Lung (tissue), 12 donors: ENCODE results near the gene SCN5A. TPM values are rescaled to one million over a fixed set of nuclear protein-coding genes. Genes with fewer than 3 reads are reported as not detected.

Experiments used
- ATAC-seq: fragments of 200-7000 bp; cut with Tn5 transposase; one replicate; pipeline ENCODE4 v1.9.1; 2020; ENCODE audit warnings: moderate number of reproducible peaks; ENCODE audit not compliant: insufficient read depth, low FRiP score
- DNase-seq, 3 donors: peaks; one replicate each; pipeline ENCODE4 v3.0.0-alpha.2; 2013 to 2017
- H3K27ac ChIP-seq, 2 donors: one replicate each; pipeline ENCODE4 v1.5.1; 2013; ENCODE audit warnings: mild to moderate bottlenecking in 2 of 2, moderate library complexity in 2 of 2, control low read depth in 1 of 2, inconsistent platforms in 1 of 2, low read depth in 1 of 2, low read length in 1 of 2
- H3K27me3 ChIP-seq, 3 donors: one replicate each; pipeline ENCODE4 v1.5.1; 2013; ENCODE audit warnings: low read length in 2 of 3; ENCODE audit not compliant: control insufficient read depth in 3 of 3, insufficient read depth in 3 of 3
- H3K36me3 ChIP-seq, 4 donors: one replicate each; pipeline ENCODE4 v1.5.1; 2013; ENCODE audit warnings: low read length in 4 of 4, mild to moderate bottlenecking in 1 of 4, moderate library complexity in 1 of 4; ENCODE audit not compliant: control insufficient read depth in 4 of 4, insufficient read depth in 4 of 4
- H3K4me1 ChIP-seq, 5 donors: one replicate each; pipeline ENCODE4 v1.5.1; 2013; ENCODE audit warnings: low read length in 5 of 5, mild to moderate bottlenecking in 2 of 5, moderate library complexity in 1 of 5; ENCODE audit not compliant: control insufficient read depth in 5 of 5, insufficient read depth in 5 of 5
- H3K4me3 ChIP-seq: one replicate; pipeline ENCODE4 v1.5.1; 2013; ENCODE audit warnings: mild to moderate bottlenecking, control low read depth, moderate library complexity
- H3K9ac ChIP-seq, 2 donors: one replicate each; pipeline ENCODE4 v1.5.1; 2013; ENCODE audit warnings: low read length in 2 of 2, control low read depth in 1 of 2; ENCODE audit not compliant: insufficient read depth in 1 of 2
- H3K9me3 ChIP-seq, 4 donors: one replicate each; pipeline ENCODE4 v1.5.1; 2013; ENCODE audit warnings: low read length in 3 of 4, mild to moderate bottlenecking in 1 of 4, moderate library complexity in 1 of 4; ENCODE audit not compliant: control insufficient read depth in 4 of 4, insufficient read depth in 3 of 4
- WGBS, 2 donors: extraction: QIAGEN DNeasy Blood & Tissue Kit; methylation state at CpG; one replicate each; pipeline ENCODE4 v1.1.7; 2013; 5-methylcytosine and 5-hydroxymethylcytosine counted together
- polyA plus RNA-seq, 2 donors: library from polyadenylated mRNA; stranded (reverse); fragments of 200-250 nt; gene quantifications; one replicate each; pipeline ENCODE4 v1.2.1, GENCODE V29; 2013
- total RNA-seq, 2 donors: library from RNA; depleted of rRNA in 1 of 2; stranded (reverse); fragments of >200 nt in 1 of 2; gene quantifications; one replicate each; pipeline ENCODE4 v1.2.1, GENCODE V29; 2014 to 2021
- TF ChIP-seq, protein P1 (sequence below): IDR thresholded peaks from 2 replicates; pipeline ENCODE4 v1.5.1; 2012; ENCODE audit warnings: mild to moderate bottlenecking; ENCODE audit errors: control extremely low read depth, extremely low read depth
- donor health status: control.
- donor health status: control.
- donor health status: Bipolar disorder and iron deficiency.
- donor health status: healthy.
- donor health status: DM: yes; HTN: yes; CAD: no.

The SCN5A gene
- total and polyA plus RNA-seq, 4 donors, result 0.02 to 2.5 (median 0.37) TPM

DNA sequence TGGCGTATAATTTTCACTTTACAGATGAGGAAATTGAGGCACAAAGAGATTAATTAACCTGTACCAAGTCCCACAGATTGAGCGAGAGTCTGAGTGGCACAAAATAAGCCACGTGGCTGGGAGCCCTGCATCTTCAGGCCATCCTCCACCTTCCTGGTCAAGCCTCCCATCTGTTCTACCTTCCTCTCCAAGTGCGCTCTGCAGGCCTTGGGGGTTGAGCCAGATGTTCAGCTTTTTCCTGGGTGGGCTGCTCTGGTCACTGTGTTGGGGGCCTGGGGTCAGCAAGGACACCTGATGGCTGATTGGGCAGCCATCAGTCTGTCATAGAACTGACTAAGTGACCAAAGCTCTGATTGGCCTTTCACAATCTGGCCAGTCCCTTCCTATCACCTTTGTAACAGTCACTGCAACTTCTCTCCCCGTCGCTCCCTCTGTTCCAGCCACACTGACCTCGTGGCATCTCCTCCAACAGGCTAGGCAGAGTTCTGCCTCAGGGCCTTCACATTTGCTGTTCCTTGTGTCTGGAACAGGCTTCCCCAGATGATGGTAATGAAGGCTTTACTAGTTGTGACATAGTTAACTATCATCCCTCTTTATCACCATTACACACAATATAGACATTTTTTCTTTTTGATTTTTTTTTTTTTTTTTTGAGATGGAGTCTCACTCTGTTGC is 46.8 kb downstream of the SCN5A start:
- TF ChIP-seq, protein P1, sequence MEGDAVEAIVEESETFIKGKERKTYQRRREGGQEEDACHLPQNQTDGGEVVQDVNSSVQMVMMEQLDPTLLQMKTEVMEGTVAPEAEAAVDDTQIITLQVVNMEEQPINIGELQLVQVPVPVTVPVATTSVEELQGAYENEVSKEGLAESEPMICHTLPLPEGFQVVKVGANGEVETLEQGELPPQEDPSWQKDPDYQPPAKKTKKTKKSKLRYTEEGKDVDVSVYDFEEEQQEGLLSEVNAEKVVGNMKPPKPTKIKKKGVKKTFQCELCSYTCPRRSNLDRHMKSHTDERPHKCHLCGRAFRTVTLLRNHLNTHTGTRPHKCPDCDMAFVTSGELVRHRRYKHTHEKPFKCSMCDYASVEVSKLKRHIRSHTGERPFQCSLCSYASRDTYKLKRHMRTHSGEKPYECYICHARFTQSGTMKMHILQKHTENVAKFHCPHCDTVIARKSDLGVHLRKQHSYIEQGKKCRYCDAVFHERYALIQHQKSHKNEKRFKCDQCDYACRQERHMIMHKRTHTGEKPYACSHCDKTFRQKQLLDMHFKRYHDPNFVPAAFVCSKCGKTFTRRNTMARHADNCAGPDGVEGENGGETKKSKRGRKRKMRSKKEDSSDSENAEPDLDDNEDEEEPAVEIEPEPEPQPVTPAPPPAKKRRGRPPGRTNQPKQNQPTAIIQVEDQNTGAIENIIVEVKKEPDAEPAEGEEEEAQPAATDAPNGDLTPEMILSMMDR, result no peak
- no peak overlapping the region for H3K9ac ChIP-seq
- no peak overlapping the region for H3K27ac ChIP-seq
- no peak for ATAC-seq
- no peaks in the 10 kb centered on the region for H3K4me1 ChIP-seq
- H3K27me3 ChIP-seq, result no peaks in the 10 kb centered on the region
- H3K9me3 ChIP-seq, result peaks cover 0 to 3% (median 0%) of the 10 kb centered on the region in 4 donors
- peaks cover 0 to 5% (median 0%) of the 10 kb centered on the region in 4 donors for H3K36me3 ChIP-seq
- H3K4me3 ChIP-seq, result no peak overlapping the region
- no peak for DNase-seq
- WGBS, 2 donors, result 79 to 91% methylated on average over 7 of the region's 7 CpGs

DNA sequence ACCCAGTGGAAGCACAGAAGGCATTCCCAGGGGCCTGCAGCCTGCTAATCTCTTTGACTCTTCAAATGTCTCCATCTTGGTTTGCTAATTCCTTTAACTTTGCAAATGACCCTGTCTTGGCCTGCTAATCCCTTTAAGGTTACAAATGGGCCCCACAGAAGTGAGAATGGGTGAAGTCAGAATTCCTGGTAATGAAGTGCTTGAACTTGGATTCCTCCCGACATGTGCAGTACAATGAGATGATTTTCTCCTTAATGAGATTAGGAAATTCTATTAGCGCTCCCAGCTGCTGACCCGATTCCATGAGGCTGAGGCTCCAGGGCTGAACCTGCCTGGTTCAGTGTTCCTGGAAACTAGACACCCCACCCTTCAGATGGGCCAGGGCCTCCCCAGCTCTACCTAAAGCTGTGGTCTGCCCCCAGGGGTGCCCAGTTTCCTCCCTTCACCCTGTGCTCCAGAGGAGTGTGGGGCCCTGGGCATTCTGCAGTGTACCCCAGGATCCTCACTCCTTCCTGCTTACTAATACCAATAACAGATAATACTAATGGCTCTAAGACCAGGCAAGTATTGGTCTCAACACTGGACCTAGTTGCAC is 47.4 kb downstream of the SCN5A start:
- no peak overlapping the region for H3K9ac ChIP-seq
- ATAC-seq, result no peak
- peaks cover 0 to 7% (median 0%) of the 10 kb centered on the region in 4 donors for H3K36me3 ChIP-seq
- WGBS, 2 donors, result 83 to 85% methylated on average over 3 of the region's 3 CpGs
- H3K4me3 ChIP-seq, result no peak overlapping the region
- peak in 2 of 3 donors; percentile 18 to 26 for DNase-seq
- no peaks in the 10 kb centered on the region for H3K4me1 ChIP-seq
- peaks cover 0 to under 1% (median 0%) of the 10 kb centered on the region in 4 donors for H3K9me3 ChIP-seq
- no peak overlapping the region for H3K27ac ChIP-seq
- no peaks in the 10 kb centered on the region for H3K27me3 ChIP-seq
- TF ChIP-seq, protein P1, result no peak

DNA sequence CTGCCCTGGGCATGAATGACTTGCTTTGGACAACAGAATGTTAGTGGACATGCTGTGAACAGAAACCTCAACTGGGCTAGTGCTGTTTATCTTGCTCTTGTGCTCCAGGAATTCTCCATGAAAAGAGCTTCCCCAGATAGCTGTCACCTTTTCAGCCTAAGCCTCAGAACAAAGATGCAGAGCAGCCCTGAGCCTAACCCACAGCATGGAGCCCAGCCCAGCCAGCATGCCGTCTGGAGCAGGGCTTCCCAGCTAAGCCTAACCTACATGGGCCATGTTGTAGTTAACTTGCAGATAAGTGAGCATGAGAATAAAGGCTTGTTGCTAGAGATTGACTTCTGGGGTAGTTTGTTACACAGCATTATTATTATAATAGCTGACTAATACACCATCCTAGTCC is 48.9 kb downstream of the SCN5A start:
- no peaks in the 10 kb centered on the region for H3K9me3 ChIP-seq
- H3K4me1 ChIP-seq, result no peaks in the 10 kb centered on the region
- TF ChIP-seq, protein P1, result no peak
- no peak overlapping the region for H3K27ac ChIP-seq
- DNase-seq (no peak), ATAC-seq (no peak)
- no peak overlapping the region for H3K9ac ChIP-seq
- H3K4me3 ChIP-seq, result no peak overlapping the region
- 68 to 85% methylated on average over 1 of the region's 1 CpG for WGBS, 2 donors
- peaks cover 0 to 7% (median 0%) of the 10 kb centered on the region in 4 donors for H3K36me3 ChIP-seq
- H3K27me3 ChIP-seq, result no peaks in the 10 kb centered on the region
